Neural progenitor cell (in vitro differentiated cells): ENCODE results near the gene RAP1A.

ENCODE experiments used
- EZH2phosphoT487 ChIP-seq: fragments of 200-600 bp; sonication (generic); IDR thresholded peaks from 2 replicates; pipeline ENCODE4 v1.6.1; 2017; ENCODE audit warnings: antibody characterized with exemption
- TF ChIP-seq, protein P1 (sequence below): fragments of 200-600 bp; sonication (generic); IDR thresholded peaks from 2 replicates; pipeline ENCODE4 v1.5.1; 2017; ENCODE audit warnings: antibody characterized with exemption, mild to moderate bottlenecking

DNA sequence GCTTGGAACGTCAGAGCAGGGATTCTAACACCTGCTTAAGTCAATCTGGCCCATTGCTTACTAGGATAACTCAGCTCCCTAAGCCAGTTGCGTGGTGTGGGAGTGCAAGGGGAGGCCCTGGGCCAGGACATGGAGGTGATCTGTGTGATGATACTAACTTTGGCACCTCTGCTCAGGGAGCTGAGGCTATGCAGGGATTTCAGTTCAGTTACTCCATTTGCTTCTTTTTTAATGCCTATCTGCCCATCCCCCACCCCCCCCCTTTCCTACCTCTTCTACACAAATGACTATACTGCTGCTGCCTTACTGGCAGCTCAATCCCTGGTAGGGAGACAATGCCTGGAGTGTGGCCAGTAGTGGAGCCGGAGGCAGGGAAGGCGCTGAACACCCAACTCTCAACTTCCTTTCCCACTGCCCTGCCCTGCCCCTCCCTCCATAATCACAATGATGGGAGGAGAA lies 100.1 kb downstream of the RAP1A start:
- TF ChIP-seq, protein P1, sequence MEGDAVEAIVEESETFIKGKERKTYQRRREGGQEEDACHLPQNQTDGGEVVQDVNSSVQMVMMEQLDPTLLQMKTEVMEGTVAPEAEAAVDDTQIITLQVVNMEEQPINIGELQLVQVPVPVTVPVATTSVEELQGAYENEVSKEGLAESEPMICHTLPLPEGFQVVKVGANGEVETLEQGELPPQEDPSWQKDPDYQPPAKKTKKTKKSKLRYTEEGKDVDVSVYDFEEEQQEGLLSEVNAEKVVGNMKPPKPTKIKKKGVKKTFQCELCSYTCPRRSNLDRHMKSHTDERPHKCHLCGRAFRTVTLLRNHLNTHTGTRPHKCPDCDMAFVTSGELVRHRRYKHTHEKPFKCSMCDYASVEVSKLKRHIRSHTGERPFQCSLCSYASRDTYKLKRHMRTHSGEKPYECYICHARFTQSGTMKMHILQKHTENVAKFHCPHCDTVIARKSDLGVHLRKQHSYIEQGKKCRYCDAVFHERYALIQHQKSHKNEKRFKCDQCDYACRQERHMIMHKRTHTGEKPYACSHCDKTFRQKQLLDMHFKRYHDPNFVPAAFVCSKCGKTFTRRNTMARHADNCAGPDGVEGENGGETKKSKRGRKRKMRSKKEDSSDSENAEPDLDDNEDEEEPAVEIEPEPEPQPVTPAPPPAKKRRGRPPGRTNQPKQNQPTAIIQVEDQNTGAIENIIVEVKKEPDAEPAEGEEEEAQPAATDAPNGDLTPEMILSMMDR: no peak
- TF ChIP-seq EZH2phosphoT487: no peak
